ENCODE results near the gene MAGI1.

The MAGI1 gene

DNA sequence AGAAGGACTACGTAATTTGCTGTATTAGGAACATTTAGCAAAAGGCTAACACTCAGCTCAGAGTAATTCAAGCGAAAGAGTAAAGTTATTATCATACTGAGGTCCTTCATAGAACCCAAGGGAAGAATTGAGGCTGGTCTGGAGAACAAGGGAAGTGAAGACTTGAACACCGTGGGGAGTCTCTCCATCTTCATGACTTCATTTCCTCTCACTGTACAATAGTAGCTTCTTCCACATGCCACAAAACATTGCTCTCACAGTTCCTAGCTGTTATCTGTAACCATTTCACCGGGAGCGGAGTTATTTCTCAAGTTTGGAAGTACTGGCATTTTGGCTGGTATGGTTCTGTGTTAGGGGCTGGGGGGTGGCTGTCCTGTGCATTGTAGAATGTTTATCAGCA lies 69.7 kb downstream of the MAGI1 start:
- DNase-seq, result no peak

GRCh38 chr3:65967451-65967850 lies 71.3 kb downstream of the MAGI1 start:
- no peak for DNase-seq

DNA sequence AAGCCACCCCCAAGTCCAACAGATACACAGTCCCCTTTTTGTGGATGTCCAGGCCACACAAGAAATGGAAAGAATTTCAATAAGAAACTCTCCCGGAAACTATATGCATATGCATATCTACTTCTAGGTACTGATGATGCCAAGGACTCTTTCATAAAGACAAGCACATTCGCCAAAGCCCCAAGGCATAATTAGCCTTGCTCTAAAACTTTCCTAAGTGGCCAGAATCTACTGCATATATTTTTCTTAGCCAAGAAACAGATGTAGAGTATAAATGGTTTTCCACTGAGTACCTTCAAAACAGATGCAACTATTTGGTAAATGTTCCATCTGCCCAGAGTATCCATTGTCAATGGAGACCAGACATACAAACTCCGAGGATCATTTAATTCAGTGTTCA lies 73.9 kb downstream of the MAGI1 start:
- DNase-seq, result no peak

DNA sequence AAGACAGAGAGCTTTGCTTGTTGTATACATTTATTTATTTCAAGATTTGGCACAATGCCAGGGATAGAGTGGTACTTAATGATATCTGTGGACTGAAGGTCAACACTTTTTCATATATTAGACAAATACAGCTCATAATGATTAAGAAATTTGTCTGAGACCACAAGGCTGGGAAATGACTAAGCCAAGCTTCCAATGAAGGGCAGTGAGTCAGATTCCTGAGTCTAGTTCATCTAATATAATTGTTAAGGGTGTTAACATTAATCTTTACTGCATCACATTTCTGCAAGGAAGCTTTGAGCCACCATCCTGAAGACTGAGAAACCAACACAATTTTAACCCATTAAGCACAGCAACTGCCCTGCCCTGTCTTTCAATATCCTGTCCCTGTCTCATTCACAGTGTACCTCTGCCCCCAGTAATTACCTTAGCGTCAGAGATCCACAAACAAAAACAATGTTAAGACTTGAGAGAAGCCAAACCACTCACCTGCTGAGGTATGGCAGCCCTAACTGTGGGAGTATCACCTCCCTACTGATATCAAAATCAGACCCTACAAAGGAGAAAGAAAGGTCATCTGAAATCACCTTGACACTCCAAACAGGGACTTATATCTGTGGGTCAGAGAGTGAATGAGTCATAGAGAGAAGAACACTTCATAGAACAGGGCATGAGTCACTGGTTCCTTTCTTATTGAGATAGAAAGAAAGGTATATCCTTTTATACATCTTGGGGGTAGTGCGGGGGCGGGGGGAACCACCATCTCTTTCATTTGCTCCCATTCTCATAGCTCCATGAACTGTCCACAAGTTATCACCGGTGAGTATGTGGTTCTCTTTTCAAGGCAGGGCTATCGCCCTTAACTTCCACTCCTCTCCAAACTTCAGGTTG lies 74.7 kb downstream of the MAGI1 start:
- DNase-seq, result no peak

DNA sequence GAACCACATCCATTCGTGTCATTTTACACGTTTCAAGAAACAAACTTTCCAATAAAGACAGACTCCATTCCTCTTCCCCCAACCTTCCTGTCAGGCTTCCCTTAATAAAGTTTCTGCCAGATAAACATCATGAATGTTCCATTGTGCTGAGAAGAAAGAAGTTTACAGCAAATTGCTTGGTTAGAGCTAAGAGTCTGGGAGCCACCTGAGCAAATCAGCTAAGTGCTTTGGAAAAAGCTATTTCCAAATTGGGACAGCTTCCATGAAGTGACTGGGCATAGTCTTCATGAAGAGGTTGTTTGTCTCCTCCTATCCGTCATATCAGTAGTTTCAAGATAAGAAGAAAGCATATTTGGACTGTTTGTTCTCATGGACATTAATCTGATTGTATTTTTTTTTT lies 77.0 kb downstream of the MAGI1 start:
- DNase-seq, result no peak

DNA sequence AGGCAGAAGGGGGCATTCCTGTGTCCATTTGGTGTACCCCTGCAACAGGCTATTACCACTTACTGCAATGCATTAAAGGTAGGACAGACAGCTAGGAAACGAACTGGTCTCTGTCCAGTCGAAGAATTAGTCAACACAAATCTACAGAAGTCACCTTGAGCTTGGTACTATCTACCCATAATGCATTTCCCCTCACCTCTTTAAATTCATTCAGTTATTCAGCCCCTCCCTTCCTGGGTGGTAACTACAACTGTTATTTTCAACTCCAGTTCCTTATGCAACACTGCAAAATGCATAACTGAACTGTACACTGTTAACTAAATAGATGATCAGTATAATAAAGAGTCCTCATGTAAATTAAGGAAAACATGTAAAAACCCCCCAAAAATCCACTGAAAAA lies 77.6 kb downstream of the MAGI1 start:
- no peak for DNase-seq

GRCh38 chr3:65960087-65960486 lies 78.6 kb downstream of the MAGI1 start:
- no peak for DNase-seq

DNA sequence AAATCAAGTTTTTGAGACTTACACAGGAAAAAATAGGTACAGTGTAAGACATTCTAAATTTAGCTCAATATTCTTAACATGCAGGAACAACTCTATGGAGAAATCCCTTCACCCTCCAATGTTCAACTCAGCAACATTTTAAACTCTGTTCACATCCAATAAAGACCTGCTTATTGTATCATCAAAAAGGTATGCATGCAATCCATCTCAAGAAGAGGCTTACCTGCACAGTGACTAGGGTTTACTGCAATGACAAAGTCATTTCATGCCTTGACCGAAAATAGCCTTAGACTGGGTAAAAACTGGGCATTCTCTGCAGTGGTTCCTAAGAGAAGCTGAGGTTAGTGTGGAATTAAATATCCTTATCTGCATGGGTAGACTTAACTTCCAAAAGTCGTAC lies 80.5 kb downstream of the MAGI1 start:
- DNase-seq, result no peak

GRCh38 chr3:65955792-65956477 lies 82.8 kb downstream of the MAGI1 start:
- no peak for DNase-seq

- DNase-seq, result no peak
Observed at GRCh38 chr3:65953881-65954733, 84.6 kb downstream of the MAGI1 start.

GRCh38 chr3:65953301-65953812 lies 85.4 kb downstream of the MAGI1 start:
- DNase-seq, result no peak

GRCh38 chr3:65952842-65953241 lies 85.9 kb downstream of the MAGI1 start:
- DNase-seq, result no peak

GRCh38 chr3:65951836-65952505 lies 86.7 kb downstream of the MAGI1 start:
- no peak for DNase-seq

DNA sequence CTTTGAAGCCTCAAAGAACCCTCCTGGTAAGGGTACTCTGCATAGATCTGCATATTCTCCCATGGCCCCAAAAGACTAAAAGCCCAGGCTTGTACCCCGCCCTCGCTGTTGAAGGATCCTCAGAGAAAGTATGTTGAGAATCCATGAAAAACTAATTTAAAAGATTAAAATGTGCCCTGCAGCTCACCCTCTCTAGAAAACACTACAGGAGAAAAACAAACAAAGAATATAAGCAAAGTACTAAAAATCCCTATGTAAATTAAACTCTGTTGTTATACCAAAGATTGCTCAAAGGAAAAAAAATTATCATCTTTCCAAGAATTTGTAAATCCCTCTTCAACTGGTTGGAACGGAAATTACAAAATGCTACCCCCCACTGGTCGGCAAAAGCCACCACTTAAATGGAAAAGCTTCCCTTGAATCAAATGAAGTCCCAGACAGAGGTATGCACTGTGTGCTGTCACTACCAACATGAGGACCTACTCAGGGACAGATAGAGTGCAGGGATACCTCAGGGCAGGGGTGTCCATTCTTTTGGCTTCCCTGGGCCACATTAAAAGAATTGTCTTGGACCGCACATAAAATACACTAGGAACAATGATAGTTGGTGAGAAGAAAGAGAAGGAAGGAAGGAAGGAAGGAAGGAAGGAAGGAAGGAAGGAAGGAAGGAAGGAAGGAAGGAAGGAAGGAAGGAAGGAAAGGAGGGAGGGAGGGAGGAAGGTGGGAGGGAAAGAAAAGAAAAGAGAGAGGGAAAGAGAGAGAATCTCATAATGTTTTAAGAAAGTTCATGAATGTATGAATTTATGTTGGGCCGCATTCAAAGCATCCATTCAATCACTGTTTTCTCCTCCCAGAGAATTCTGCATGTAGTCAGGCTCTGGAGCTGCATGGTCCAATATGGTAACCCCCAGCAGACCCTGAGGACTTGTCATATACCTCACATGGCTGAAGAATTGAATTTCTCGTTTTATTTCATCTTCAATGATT lies 88.1 kb downstream of the MAGI1 start:
- DNase-seq, result no peak

DNA sequence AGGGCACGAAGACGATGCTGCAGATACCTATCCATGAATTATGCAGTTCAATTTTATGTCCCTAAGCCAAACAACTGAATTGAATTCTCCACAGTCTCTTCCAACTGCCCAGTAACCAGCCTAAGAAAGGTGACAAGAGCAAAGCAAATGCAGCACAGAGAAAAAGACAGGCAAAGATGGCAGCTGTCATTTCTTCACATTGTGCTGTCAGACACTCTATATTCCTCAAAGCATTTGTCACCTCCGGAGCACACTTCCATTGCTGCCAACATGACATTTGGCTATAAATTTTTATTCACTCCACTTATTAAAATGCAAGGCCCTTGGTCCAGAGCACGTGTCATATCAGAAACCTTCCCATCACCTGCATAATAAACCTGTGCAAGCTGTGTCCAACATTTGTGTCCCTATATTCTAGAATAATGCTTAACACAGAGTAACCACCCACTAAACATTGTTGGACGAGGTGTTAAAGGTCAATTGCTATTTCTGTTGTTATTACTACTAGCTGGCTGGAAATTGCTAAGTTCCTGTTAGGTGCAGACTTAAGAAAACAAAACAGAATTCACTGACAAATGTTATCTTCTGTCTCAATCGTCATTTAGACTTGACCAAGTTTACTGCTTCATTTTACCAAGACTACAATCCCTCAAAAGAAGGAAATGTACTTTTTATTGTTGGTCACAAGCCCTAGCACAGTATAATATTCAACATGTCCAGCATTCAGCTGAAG lies 89.7 kb downstream of the MAGI1 start:
- no peak for DNase-seq

GRCh38 chr3:65946438-65946837 lies 92.3 kb downstream of the MAGI1 start:
- no peak for DNase-seq

DNA sequence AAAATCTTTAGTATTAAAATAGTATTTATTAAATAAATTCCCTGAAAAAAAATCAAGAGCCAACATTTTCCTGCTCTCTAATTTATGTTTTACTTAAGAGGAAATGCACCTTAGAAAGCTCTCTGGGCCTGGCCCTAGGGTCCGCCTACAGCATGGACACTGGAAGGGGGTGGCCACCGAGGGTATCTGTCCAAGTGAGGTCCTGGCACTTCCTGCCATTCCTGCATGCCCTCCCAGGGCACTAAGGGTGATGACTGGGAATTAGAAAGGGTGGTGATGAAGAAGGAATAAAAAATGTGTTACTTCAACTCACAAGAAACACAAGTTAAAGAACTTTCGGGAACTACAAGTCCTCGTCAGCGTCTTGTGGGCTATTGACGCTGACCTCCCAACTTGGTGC lies 92.8 kb downstream of the MAGI1 start:
- no peak for DNase-seq

- no peak for DNase-seq
Observed at GRCh38 chr3:65945480-65945879, 93.2 kb downstream of the MAGI1 start.

GRCh38 chr3:65944252-65944651 lies 94.5 kb downstream of the MAGI1 start:
- no peak for DNase-seq

GRCh38 chr3:65939801-65940246 lies 98.9 kb downstream of the MAGI1 start:
- no peak for DNase-seq

- DNase-seq, result no peak
Observed at GRCh38 chr3:65939184-65939583, 99.5 kb downstream of the MAGI1 start.

Data from activated T-cell treated with anti-CD3 and anti-CD28 coated beads for 4 hours (primary cell).